Ramos (cell line): Measurements from ENCODE around the gene PRR15.

Source experiments
- in situ Hi-C: fragments of 300-500 bp; cut with MboI; formaldehyde crosslinking; loops from one replicate; pipeline ENCODE4 v1.14.3; 2022; ENCODE audit warnings: low sequenced_read_pairs; ENCODE audit not compliant: unreplicated experiment

PRR15 gene

DNA sequence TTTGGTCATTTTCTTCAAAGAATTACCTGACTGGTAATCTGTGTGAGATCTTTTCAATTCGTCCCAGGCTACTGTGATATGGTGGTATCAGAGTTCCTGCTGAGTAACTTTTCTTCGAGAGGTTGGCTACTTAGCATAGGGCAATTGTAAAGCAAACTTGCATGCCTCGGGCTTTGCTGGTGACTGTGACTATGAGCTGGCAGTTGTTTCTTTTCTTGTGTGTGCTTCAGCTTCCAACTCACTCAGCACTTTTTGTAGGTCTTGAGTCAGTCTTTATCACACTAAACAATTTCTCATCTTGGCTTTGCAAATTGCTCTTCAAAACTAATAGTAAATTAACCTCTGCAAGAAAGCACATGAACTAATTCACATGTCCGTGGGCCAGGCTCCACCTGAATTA, 44.3 kb downstream of the PRR15 start:
- in situ Hi-C loops, result no loop called here

GRCh38 chr7:29609162-29610037, 45.8 kb downstream of the PRR15 start:
- in situ Hi-C loops, result no loop called here

DNA sequence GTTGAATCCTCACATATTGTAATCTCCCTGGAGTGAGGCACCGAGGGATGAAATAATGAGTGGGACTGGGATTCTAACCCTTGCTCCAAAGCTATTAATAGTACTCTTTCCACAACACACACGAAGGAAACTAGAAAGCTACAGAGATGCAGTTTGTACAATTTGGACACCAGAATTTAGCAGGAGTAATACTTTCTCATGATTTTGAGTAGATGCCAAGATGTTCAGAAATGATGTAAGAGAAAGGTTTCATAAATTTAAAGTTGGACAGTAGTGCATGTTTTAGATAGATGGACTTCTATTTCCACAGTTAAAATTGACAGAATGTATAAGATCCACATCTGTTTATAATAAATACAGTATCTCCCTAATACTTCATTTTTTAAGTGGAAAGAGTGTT, 46.5 kb downstream of the PRR15 start:
- in situ Hi-C loops, result no loop called here

DNA sequence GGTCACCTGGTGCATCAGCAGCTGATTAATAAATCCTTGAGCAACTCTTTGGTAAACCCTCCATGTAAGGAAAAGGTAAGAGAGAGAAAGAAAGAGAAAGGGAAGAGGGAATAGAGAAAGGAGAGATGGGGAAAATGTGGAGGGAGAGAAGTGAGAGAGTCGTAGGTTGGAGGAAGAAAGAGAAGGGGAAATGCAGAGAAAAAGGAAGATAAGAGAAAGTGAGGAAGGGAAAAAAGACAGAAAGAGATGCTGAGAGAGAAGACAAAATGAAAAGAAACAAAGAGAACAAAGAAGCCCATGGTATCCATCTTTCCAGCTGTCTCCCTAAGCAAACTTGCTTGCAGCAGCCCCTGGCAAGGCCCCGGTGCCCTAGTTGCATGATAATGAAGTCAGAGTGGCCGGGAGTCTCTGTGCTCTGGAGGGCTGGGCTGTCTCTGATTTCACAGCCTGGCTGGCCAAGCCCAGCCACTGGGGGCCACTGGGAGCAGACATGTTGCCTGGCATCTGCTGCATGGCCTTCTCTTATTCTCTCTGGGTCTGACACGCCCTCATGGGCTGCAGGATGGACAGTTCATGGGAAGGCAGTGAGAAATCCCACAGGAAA, 48.4 kb downstream of the PRR15 start:
- in situ Hi-C loops, result no loop called here

- in situ Hi-C loops, result no loop called here
Measured at GRCh38 chr7:29612596-29612995, 49.0 kb downstream of the PRR15 start.

GRCh38 chr7:29613100-29613499, 49.5 kb downstream of the PRR15 start:
- in situ Hi-C loops, result no loop called here

- in situ Hi-C loops, result no loop called here
Measured at GRCh38 chr7:29614229-29614628, 50.6 kb downstream of the PRR15 start.
